HEK293 (cell line): ENCODE results near the gene RNF224.

Experiments
- ATF2 ChIP-seq: fragments of 450-650 bp; formaldehyde crosslinking; IDR thresholded peaks from 2 replicates; pipeline ENCODE4 v1.5.1; 2016; ENCODE audit warnings: missing biosample characterization, missing genetic modification characterization, low read depth
- BCL11B ChIP-seq: fragments of 450-650 bp; formaldehyde crosslinking; IDR thresholded peaks from 2 replicates; pipeline ENCODE4 v1.5.1; 2016; ENCODE audit warnings: low read depth, missing biosample characterization, missing genetic modification characterization
- FEZF1 ChIP-seq: fragments of 450-650 bp; formaldehyde crosslinking; IDR thresholded peaks from 2 replicates; pipeline ENCODE4 v1.5.1; 2016; ENCODE audit warnings: missing biosample characterization, missing genetic modification characterization
- GLI4 ChIP-seq: fragments of 450-650 bp; formaldehyde crosslinking; IDR thresholded peaks from 2 replicates; pipeline ENCODE4 v1.5.1; 2016; ENCODE audit warnings: missing biosample characterization, missing genetic modification characterization
- GLIS2 ChIP-seq: fragments of 450-650 bp; formaldehyde crosslinking; IDR thresholded peaks from 2 replicates; pipeline ENCODE4 v1.5.1; 2016; ENCODE audit warnings: missing biosample characterization, missing genetic modification characterization
- KLF1 ChIP-seq: fragments of 450-650 bp; formaldehyde crosslinking; IDR thresholded peaks from 2 replicates; pipeline ENCODE4 v1.5.1; 2016; ENCODE audit warnings: missing biosample characterization, missing genetic modification characterization
- PRDM10 ChIP-seq: fragments of 450-650 bp; formaldehyde crosslinking; IDR thresholded peaks from 2 replicates; pipeline ENCODE4 v1.5.1; 2016; ENCODE audit warnings: missing biosample characterization, missing genetic modification characterization
- SP2 ChIP-seq: fragments of 450-650 bp; formaldehyde crosslinking; IDR thresholded peaks from 2 replicates; pipeline ENCODE4 v1.5.1; 2016; ENCODE audit warnings: missing biosample characterization, missing genetic modification characterization
- ZBTB21 ChIP-seq: fragments of 450-650 bp; formaldehyde crosslinking; IDR thresholded peaks from 2 replicates; pipeline ENCODE4 v1.5.1; 2017; ENCODE audit warnings: missing biosample characterization, missing genetic modification characterization
- ZBTB48 ChIP-seq: fragments of 450-650 bp; formaldehyde crosslinking; IDR thresholded peaks from 2 replicates; pipeline ENCODE4 v1.5.1; 2016; ENCODE audit warnings: missing biosample characterization, missing genetic modification characterization
- ZBTB7A ChIP-seq: fragments of 450-650 bp; formaldehyde crosslinking; IDR thresholded peaks from 2 replicates; pipeline ENCODE4 v1.5.1; 2016; ENCODE audit warnings: low read depth, missing biosample characterization, missing genetic modification characterization
- ZIC2 ChIP-seq: fragments of 450-650 bp; formaldehyde crosslinking; IDR thresholded peaks from 2 replicates; pipeline ENCODE4 v1.5.1; 2016; ENCODE audit warnings: missing biosample characterization, missing genetic modification characterization
- ZNF280D ChIP-seq: fragments of 450-650 bp; formaldehyde crosslinking; IDR thresholded peaks from 2 replicates; pipeline ENCODE4 v1.5.1; 2016; ENCODE audit warnings: missing biosample characterization, missing genetic modification characterization
- ZNF324 ChIP-seq: fragments of 450-650 bp; formaldehyde crosslinking; IDR thresholded peaks from 2 replicates; pipeline ENCODE4 v1.5.1; 2016; ENCODE audit warnings: missing biosample characterization, missing genetic modification characterization
- ZNF404 ChIP-seq: fragments of 450-650 bp; formaldehyde crosslinking; IDR thresholded peaks from 2 replicates; pipeline ENCODE4 v1.5.1; 2017; ENCODE audit warnings: missing biosample characterization, missing genetic modification characterization
- ZNF423 ChIP-seq: fragments of 450-650 bp; formaldehyde crosslinking; IDR thresholded peaks from 2 replicates; pipeline ENCODE4 v1.5.1; 2016; ENCODE audit warnings: missing biosample characterization, missing genetic modification characterization
- ZNF473 ChIP-seq: fragments of 450-650 bp; formaldehyde crosslinking; IDR thresholded peaks from 2 replicates; pipeline ENCODE4 v1.5.1; 2017; ENCODE audit warnings: missing biosample characterization, missing genetic modification characterization
- ZNF518A ChIP-seq: fragments of 450-650 bp; formaldehyde crosslinking; conservative IDR thresholded peaks from 2 replicates; pipeline ENCODE4 v1.5.1; 2016; ENCODE audit warnings: low read depth, missing biosample characterization, missing genetic modification characterization
- ZNF555 ChIP-seq: fragments of 450-650 bp; formaldehyde crosslinking; conservative IDR thresholded peaks from 2 replicates; pipeline ENCODE4 v1.5.1; 2017; ENCODE audit warnings: missing biosample characterization, mild to moderate bottlenecking, missing genetic modification characterization, inconsistent platforms
- ZNF560 ChIP-seq: fragments of 450-650 bp; formaldehyde crosslinking; IDR thresholded peaks from 2 replicates; pipeline ENCODE4 v1.5.1; 2017; ENCODE audit warnings: missing biosample characterization, missing genetic modification characterization, borderline replicate concordance
- ZNF571 ChIP-seq: fragments of 450-650 bp; formaldehyde crosslinking; IDR thresholded peaks from 2 replicates; pipeline ENCODE4 v1.5.0; 2017; ENCODE audit warnings: missing biosample characterization, missing genetic modification characterization
- ZNF600 ChIP-seq: fragments of 450-650 bp; formaldehyde crosslinking; IDR thresholded peaks from 2 replicates; pipeline ENCODE4 v1.5.1; 2016; ENCODE audit warnings: missing biosample characterization, missing genetic modification characterization
- ZNF623 ChIP-seq: fragments of 450-650 bp; formaldehyde crosslinking; IDR thresholded peaks from 2 replicates; pipeline ENCODE4 v1.5.1; 2016; ENCODE audit warnings: missing biosample characterization, missing genetic modification characterization
- ZNF626 ChIP-seq: fragments of 450-650 bp; sonication (Bioruptor Pico); formaldehyde crosslinking; IDR thresholded peaks from 2 replicates; pipeline ENCODE4 v1.5.1; 2018; ENCODE audit warnings: missing biosample characterization, missing genetic modification characterization, inconsistent platforms
- ZNF76 ChIP-seq: fragments of 450-650 bp; formaldehyde crosslinking; IDR thresholded peaks from 2 replicates; pipeline ENCODE4; 2016; ENCODE audit warnings: low read depth, missing biosample characterization, missing genetic modification characterization, borderline replicate concordance

The RNF224 gene

GRCh38 chr9:137237759-137238726 lies 10.7 kb downstream of the RNF224 start (continued):
- TF ChIP-seq ZNF76 (no peak), ZNF626 (tag by site-specific recombination) (no peak), ZNF518A (tag by site-specific recombination) (no peak), ZNF571 (tag by site-specific recombination) (no peak), GLI4 (tag by site-specific recombination) (no peak), ZBTB7A (tag by site-specific recombination) (no peak), ZIC2 (peak; percentile 86), ZNF560 (no peak), ZNF473 (no peak), ZNF404 (tag by site-specific recombination) (no peak), ATF2 (tag by site-specific recombination) (no peak), GLIS2 (tag by site-specific recombination) (peak; percentile 63), ZNF623 (tag by site-specific recombination) (no peak), ZNF324 (no peak), ZNF280D (no peak), ZNF555 (no peak), SP2 (tag by site-specific recombination) (peak; percentile 65), BCL11B (tag by site-specific recombination) (no peak), FEZF1 (tag by site-specific recombination) (no peak), KLF1 (tag by site-specific recombination) (peak; percentile 35; the same call in 1 of the 2 replicates), ZNF600 (tag by site-specific recombination) (peak; percentile 92), ZBTB21 (tag by site-specific recombination) (no peak), ZNF423 (tag by site-specific recombination) (no peak), ZBTB48 (tag by site-specific recombination) (no peak), PRDM10 (tag by site-specific recombination) (no peak)
